Heart right ventricle (tissue), 16 donors: ENCODE measurements around the gene ROM1. TPM values are rescaled to one million over a fixed set of nuclear protein-coding genes. Genes with fewer than 3 reads are reported as not detected.
A peak's percentile ranks its signal among the peaks of the same experiment; 100 is the strongest.

ENCODE experiments used
- ATAC-seq, 8 donors: fragments of 200-7000 bp; cut with Tn5 transposase; one replicate each; pipeline ENCODE4 v1.9.1; 2020; ENCODE audit warnings: mild to moderate bottlenecking in 8 of 8, moderate library complexity in 8 of 8, moderate number of reproducible peaks in 1 of 8
- DNase-seq, 2 donors: peaks; one replicate each; pipeline ENCODE4 v3.0.0-alpha.2; 2020
- H3K27ac ChIP-seq, 10 donors: fragments of 200-600 bp; sonication (generic) in 2 of 10; one replicate each; pipeline versions ENCODE4 v1.5.0 to v1.8.0; 2020 to 2022; ENCODE audit warnings: mild to moderate bottlenecking in 3 of 10
- H3K27me3 ChIP-seq, 7 donors: fragments of 200-600 bp; one replicate each; pipeline ENCODE4 v1.8.0; 2021 to 2022; ENCODE audit warnings: mild to moderate bottlenecking in 2 of 7
- H3K36me3 ChIP-seq, 9 donors: fragments of 200-600 bp; sonication (generic) in 1 of 9; one replicate each; pipeline versions ENCODE4 v1.5.0 to v1.8.0; 2020 to 2022; ENCODE audit warnings: mild to moderate bottlenecking in 2 of 9
- H3K4me1 ChIP-seq, 9 donors: fragments of 200-600 bp; sonication (generic) in 1 of 9; one replicate each; pipeline versions ENCODE4 v1.5.0 to v1.8.0; 2020 to 2022; ENCODE audit warnings: mild to moderate bottlenecking in 4 of 9
- H3K4me3 ChIP-seq, 10 donors: fragments of 200-600 bp; sonication (generic) in 2 of 10; one replicate each; pipeline versions ENCODE4 v1.5.0 to v1.8.0; 2020 to 2022; ENCODE audit warnings: mild to moderate bottlenecking in 7 of 10, moderate library complexity in 2 of 10
- H3K9me3 ChIP-seq, 11 donors: fragments of 200-600 bp in 10 of 11; sonication (generic) in 2 of 11; one replicate each; pipeline versions ENCODE4 v1.5.0 to v1.8.0; 2013 to 2022; ENCODE audit warnings: mild to moderate bottlenecking in 2 of 11, control low read depth in 1 of 11, moderate library complexity in 1 of 11
- WGBS, 2 donors: extraction: QIAGEN DNeasy Blood & Tissue Kit; methylation state at CpG; one replicate each; pipeline ENCODE4 v1.1.7; 2013; ENCODE audit warnings: inconsistent platforms in 1 of 2; 5-methylcytosine and 5-hydroxymethylcytosine counted together
- intact Hi-C, 10 donors: fragments of 100-400 bp; cut with DNase I; formaldehyde crosslinking; loops; one replicate each; pipeline versions ENCODE4 v1.11.1 to v1.14.2; 2022
- polyA plus RNA-seq, 2 donors: library from polyadenylated mRNA; stranded (reverse); fragments of 200-250 nt; gene quantifications; one replicate each; pipeline ENCODE4 v1.2.3, GENCODE V29; 2013
- total RNA-seq, 10 donors: library from RNA; stranded (reverse); fragmentation: NEBNext Ultra II Directional in 3 of 10; extraction: Animal tissue kit (Norgen Biotek cat#: 25700) in 3 of 10; gene quantifications; one replicate each; pipeline versions ENCODE4 v1.2.1 to v1.2.4, GENCODE V29; 2021 to 2023
- TF ChIP-seq, protein P1 (sequence below), 9 donors: fragments of 200-600 bp; sonication (generic) in 2 of 9; IDR thresholded peaks; one replicate each; pipeline versions ENCODE4 v1.5.0 to v1.8.0; 2021 to 2022; ENCODE audit warnings: antibody characterized with exemption in 9 of 9, mild to moderate bottlenecking in 5 of 9, moderate library complexity in 1 of 9
- donor health status: Arrhythmogenic right ventricular cardiomyopathy.
- donor health status: ischemic (EF 13 %, LVEDD 7.1; RV severe dilation, severe dysfunction).
- donor health status: healthy with polysubstance abuse.
- donor health status: DM: no; HTN: yes; CAD: no.
- donor health status: DM: no; HTN: no; CAD: no.
- donor health status: ischemic (EF 25% LVEDD 6.9; RV normal size, moderate dysfunction).
- donor health status: ischemic (EF 25% LVEDD 5.7; RV mildly dilated, moderate dysfunction).
- donor health status: healthy.
- donor health status: DM: yes; HTN: yes; CAD: no.
- donor health status: Ischemic cardiomyopathy.
- donor health status: ischemic (EF 35%, LVEDD 5.7; RV mildly dilated, moderate dysfunction).
- donor health status: nonischemic (EF 11% LVEDD 7.7; RV severe dilation, severe dysfunction).
- donor health status: DM: yes; HTN: yes; CAD: no.
- donor health status: PGD.
- donor health status: ischemic (EF 29% LVEDD 5.4; RV normal size, mild dysfunction).
- donor health status: nonischemic (EF 23%, LVEDD 6.1; RV moderate dilation, normal function).

The ROM1 gene
- total and polyA plus RNA-seq, 12 donors = 0.81 to 6.6 (median 2.0) TPM

GRCh38 chr11:62602141-62603071 lies 10.7 kb upstream of the ROM1 start:
- H3K9me3 ChIP-seq = no peaks in the 10 kb centered on the region
- H3K36me3 ChIP-seq = peaks cover 0 to 60% (median 16%) of the 10 kb centered on the region in 9 donors
- peak overlapping the region; percentile 51 to 99 (median 97) for H3K27ac ChIP-seq
- H3K27me3 ChIP-seq = no peaks in the 10 kb centered on the region
- intact Hi-C loops = loop anchor here in 2 of 10 donors (5.0 to 10.0 kb wide), 2 partner anchors 65 to 232 kb away; partner anchors contain the start of genes C11orf98 (in 1 of the 2), CSKMT (in 1 of the 2), STX5 (in 1 of the 2) and TEX54 (in 1 of the 2)
- DNase-seq = peak; percentile 65 to 75
- TF ChIP-seq, protein P1, sequence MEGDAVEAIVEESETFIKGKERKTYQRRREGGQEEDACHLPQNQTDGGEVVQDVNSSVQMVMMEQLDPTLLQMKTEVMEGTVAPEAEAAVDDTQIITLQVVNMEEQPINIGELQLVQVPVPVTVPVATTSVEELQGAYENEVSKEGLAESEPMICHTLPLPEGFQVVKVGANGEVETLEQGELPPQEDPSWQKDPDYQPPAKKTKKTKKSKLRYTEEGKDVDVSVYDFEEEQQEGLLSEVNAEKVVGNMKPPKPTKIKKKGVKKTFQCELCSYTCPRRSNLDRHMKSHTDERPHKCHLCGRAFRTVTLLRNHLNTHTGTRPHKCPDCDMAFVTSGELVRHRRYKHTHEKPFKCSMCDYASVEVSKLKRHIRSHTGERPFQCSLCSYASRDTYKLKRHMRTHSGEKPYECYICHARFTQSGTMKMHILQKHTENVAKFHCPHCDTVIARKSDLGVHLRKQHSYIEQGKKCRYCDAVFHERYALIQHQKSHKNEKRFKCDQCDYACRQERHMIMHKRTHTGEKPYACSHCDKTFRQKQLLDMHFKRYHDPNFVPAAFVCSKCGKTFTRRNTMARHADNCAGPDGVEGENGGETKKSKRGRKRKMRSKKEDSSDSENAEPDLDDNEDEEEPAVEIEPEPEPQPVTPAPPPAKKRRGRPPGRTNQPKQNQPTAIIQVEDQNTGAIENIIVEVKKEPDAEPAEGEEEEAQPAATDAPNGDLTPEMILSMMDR (IDR thresholded peaks at IDR 0.05) = peak in 6 of 9 donors; percentile 7 to 51 (median 29)
- WGBS, 2 donors = 5 to 10% methylated on average over 91 to 96 of the region's 96 CpGs
- peaks cover 17 to 46% (median 43%) of the 10 kb centered on the region in 9 donors for H3K4me1 ChIP-seq
- peak overlapping the region; percentile 34 to 100 (median 95) for H3K4me3 ChIP-seq
- peak; percentile 22 to 77 (median 57) for ATAC-seq

- peak overlapping the region in 8 of 10 donors; percentile 73 to 100 (median 95) for H3K4me3 ChIP-seq
- 55% methylated on average over 13 of the region's 13 CpGs for WGBS, 2 donors
These were observed 10.0 kb upstream of the ROM1 start for GRCh38 chr11:62603072-62603408.

DNA sequence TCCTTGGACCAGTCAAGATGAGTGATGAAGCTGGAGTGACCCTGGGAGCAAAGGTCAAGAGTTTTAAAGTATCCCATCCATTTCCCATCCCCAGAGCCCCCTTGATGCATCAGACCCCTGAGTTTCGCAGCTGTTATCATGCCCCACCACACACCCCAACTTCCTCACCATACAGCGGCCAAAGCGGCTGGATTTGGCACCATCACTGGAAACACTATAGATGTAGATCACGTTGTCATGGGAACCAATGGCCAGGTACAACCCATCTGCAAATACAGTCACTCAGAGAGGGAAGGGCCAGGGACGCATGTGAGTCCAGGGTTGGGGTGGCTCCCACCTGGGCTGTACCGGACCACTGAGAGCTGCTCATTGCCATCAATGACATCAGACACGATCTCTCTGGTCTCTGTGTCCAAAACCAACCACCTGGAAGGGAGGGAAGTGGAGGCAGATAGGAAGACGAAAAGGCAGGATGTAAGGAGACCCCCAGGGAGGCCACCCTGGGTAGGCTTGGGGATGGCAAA lies 9.2 kb upstream of the ROM1 start:
- Histone ChIP-seq H3K4me1 (peaks cover 17 to 47% (median 34%) of the 10 kb centered on the region in 9 donors), H3K9me3 (no peaks in the 10 kb centered on the region), H3K36me3 (peaks cover 0 to 58% (median 8%) of the 10 kb centered on the region in 9 donors), H3K27ac (no peak overlapping the region), H3K27me3 (no peaks in the 10 kb centered on the region), H3K4me3 (no peak overlapping the region)
- intact Hi-C loops = loop anchor here in 2 of 10 donors (5.0 to 10.0 kb wide), 2 partner anchors 63 to 231 kb away; partner anchors contain the start of genes C11orf98 (in 1 of the 2), CSKMT (in 1 of the 2), STX5 (in 1 of the 2) and TEX54 (in 1 of the 2)
- whole genome bisulfite sequencing, 2 donors = 92 to 97% methylated on average over 8 of the region's 8 CpGs
- TF ChIP-seq, protein P1 (IDR thresholded peaks at IDR 0.05) = no peak
- ATAC-seq = no peak
- DNase-seq = no peak

More at GRCh38 chr11:62603072-62603408, 10.0 kb upstream of the ROM1 start:
- H3K27me3 ChIP-seq = no peaks in the 10 kb centered on the region
- H3K36me3 ChIP-seq = peaks cover 0 to 58% (median 9%) of the 10 kb centered on the region in 9 donors
- DNase-seq = no peak
- intact Hi-C loops = loop anchor here in 2 of 10 donors (5.0 to 10.0 kb wide), 2 partner anchors 64 to 232 kb away; partner anchors contain the start of genes C11orf98 (in 1 of the 2), CSKMT (in 1 of the 2), STX5 (in 1 of the 2) and TEX54 (in 1 of the 2)
- no peaks in the 10 kb centered on the region for H3K9me3 ChIP-seq
- peak overlapping the region in 9 of 10 donors; percentile 84 to 99 (median 97) for H3K27ac ChIP-seq
- TF ChIP-seq, protein P1 (IDR thresholded peaks at IDR 0.05) = no peak
- peaks cover 17 to 49% (median 41%) of the 10 kb centered on the region in 9 donors for H3K4me1 ChIP-seq
- ATAC-seq = no peak
